Immature natural killer cell (primary cell): ENCODE measurements around the gene SQSTM1. TPM values are rescaled to one million over a fixed set of nuclear protein-coding genes. Genes with fewer than 3 reads are reported as not detected.

Experiments
- DNase-seq, 3 donors: peaks; one replicate each; pipeline ENCODE4 v3.0.0; 2022; ENCODE audit warnings: mixed read lengths in 1 of 3
- H3K27ac Mint-ChIP-seq, 6 donors: one replicate each; pipeline ENCODE4 v1.8.0; 2020; ENCODE audit warnings: mixed read lengths in 6 of 6, mild to moderate bottlenecking in 5 of 6, inconsistent platforms in 4 of 6, moderate library complexity in 3 of 6
- H3K27me3 Mint-ChIP-seq, 3 donors: one replicate each; pipeline ENCODE4 v1.8.0; 2020 to 2021; ENCODE audit warnings: low read depth in 3 of 3, mild to moderate bottlenecking in 3 of 3, mixed read lengths in 3 of 3, moderate library complexity in 3 of 3, inconsistent platforms in 1 of 3
- H3K36me3 Mint-ChIP-seq, 3 donors: one replicate each; pipeline ENCODE4 v1.8.0; 2020; ENCODE audit warnings: mixed read lengths in 3 of 3, inconsistent platforms in 2 of 3, mild to moderate bottlenecking in 2 of 3
- H3K4me1 Mint-ChIP-seq, 2 donors: one replicate each; pipeline ENCODE4 v1.8.0; 2020; ENCODE audit warnings: inconsistent platforms in 2 of 2, mild to moderate bottlenecking in 2 of 2, mixed read lengths in 2 of 2, moderate library complexity in 1 of 2
- H3K4me3 Mint-ChIP-seq, 5 donors: one replicate each; pipeline ENCODE4 v1.8.0; 2020; ENCODE audit warnings: mild to moderate bottlenecking in 5 of 5, mixed read lengths in 5 of 5, inconsistent platforms in 3 of 5, moderate library complexity in 3 of 5
- H3K9me3 Mint-ChIP-seq, 6 donors: one replicate each; pipeline ENCODE4 v1.8.0; 2020; ENCODE audit warnings: mild to moderate bottlenecking in 6 of 6, mixed read lengths in 6 of 6, inconsistent platforms in 4 of 6, moderate library complexity in 3 of 6
- polyA plus RNA-seq, 3 donors: library from polyadenylated mRNA; unstranded; fragments of 300-500 nt; fragmentation: Illumina TruSeq; gene quantifications; one replicate each; pipeline ENCODE4 v1.2.3, GENCODE V29; 2021

SQSTM1 gene
- polyA plus RNA-seq, 3 donors from 2014 or later: 256 to 292 (median 268) TPM

DNA sequence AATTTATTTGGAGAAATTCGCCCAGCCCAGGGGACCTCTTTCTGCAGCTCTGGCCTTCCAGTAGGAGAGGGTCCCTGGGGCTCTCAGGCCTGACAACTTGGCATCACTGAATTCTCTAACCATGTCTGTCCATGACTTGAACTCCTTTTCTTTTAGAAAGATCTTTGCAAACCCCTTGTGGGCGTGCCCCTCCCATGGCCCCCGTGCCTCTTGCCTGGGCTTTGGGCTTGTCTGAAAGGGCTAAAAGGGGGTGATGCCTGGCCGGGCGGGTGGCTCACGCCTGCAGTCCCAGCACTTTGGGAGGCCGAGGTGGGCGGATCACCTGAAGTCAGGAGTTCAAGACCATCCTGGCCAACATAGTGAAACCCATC is 3.2 kb upstream of the SQSTM1 start:
- no peak for DNase-seq
- Mint-ChIP-seq H3K4me3 (peak overlapping the region; percentile 47 to 82 (median 49)), H3K36me3 (peaks cover 0 to 6% (median 0%) of the 10 kb centered on the region in 3 donors), H3K9me3 (no peaks in the 10 kb centered on the region), H3K27me3 (peaks cover 20 to 37% (median 27%) of the 10 kb centered on the region in 3 donors), H3K27ac (peak overlapping the region in 4 of 6 donors; percentile 48 to 99 (median 74)), H3K4me1 (peaks cover 28 to 36% of the 10 kb centered on the region in 2 donors)

DNA sequence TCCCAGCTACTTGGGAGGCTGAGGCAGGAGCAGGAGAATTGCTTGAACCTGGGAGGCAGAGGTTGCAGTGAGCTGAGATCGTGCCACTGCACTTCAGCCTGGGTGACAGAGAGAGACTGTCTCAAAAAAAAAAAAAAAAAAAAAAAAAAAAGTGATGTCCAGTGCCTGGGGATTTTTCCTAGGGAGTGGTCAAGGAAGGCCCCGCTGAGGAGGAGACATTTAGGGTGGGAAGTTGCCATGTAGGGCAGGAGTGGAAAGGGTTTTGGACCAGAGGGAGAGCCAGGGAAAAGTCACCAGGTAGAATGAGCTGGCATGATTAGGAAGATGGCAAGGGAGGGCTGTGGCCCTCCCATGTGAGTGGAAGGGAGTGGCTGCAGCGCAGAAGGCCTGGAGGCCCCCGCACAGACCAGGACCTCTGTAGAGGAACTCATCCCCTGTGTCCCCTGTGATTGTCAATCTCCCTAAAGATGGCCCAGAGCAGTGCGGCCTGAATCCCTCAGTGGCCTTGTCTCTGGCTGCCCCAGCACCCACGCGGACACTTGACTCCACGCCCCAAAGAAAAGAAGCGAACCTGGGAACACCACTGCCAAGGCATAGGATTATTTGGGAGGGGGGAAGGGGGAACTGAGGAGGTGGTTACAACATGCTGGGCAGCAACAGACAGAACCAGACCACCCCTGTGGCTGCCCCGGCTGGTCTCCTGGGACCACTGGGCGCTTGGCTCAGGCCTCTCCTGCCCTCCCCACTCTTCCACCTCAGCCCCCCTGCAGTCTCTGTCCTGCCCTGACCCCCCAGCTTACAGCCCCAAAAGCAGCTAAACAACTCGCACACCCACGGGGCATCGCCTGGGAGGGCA is 2.6 kb upstream of the SQSTM1 start:
- Mint-ChIP-seq H3K27ac (peak overlapping the region; percentile 51 to 99 (median 94)), H3K4me3 (peak overlapping the region; percentile 81 to 88 (median 84)), H3K36me3 (peaks cover 0 to 3% (median 0%) of the 10 kb centered on the region in 3 donors), H3K9me3 (no peaks in the 10 kb centered on the region), H3K4me1 (peaks cover 35 to 43% of the 10 kb centered on the region in 2 donors), H3K27me3 (peaks cover 20 to 40% (median 27%) of the 10 kb centered on the region in 3 donors)
- DNase-seq: no peak

DNA sequence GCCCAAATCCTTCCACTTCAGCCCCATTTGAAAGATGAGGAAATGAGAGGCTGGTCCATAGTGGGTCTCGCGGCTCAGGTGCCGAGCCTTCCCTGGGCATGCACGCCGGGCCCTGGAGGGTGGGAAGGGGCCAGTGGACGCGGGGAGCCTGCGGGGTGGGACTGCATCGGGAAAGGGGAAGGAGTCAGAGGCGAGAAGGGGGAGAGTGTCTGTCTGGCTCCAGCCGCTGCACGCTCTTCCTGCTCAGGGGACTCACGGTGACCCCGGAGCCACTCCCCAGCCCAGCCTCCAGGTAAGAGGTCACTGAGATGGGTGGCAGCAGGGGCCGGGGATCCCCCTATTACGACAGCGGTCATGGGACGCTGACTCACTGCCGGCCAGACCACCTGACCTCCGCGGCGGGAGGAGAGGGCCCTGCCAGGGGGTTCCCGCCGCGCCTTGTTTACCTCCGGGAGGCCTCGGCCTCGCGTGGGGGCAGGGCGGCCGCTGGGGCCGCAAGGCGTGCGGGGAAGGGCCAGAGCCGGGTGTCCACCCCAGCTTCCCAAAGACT is 1.9 kb upstream of the SQSTM1 start:
- H3K27me3 Mint-ChIP-seq: peaks cover 23 to 40% (median 30%) of the 10 kb centered on the region in 3 donors
- H3K27ac Mint-ChIP-seq: peak overlapping the region; percentile 78 to 99 (median 94)
- no peaks in the 10 kb centered on the region for H3K9me3 Mint-ChIP-seq
- peaks cover 40 to 48% of the 10 kb centered on the region in 2 donors for H3K4me1 Mint-ChIP-seq
- H3K4me3 Mint-ChIP-seq: peak overlapping the region; percentile 81 to 88 (median 84)
- DNase-seq: peak; percentile 92 to 95 (median 93)
- H3K36me3 Mint-ChIP-seq: peaks cover 0 to 3% (median 0%) of the 10 kb centered on the region in 3 donors

DNA sequence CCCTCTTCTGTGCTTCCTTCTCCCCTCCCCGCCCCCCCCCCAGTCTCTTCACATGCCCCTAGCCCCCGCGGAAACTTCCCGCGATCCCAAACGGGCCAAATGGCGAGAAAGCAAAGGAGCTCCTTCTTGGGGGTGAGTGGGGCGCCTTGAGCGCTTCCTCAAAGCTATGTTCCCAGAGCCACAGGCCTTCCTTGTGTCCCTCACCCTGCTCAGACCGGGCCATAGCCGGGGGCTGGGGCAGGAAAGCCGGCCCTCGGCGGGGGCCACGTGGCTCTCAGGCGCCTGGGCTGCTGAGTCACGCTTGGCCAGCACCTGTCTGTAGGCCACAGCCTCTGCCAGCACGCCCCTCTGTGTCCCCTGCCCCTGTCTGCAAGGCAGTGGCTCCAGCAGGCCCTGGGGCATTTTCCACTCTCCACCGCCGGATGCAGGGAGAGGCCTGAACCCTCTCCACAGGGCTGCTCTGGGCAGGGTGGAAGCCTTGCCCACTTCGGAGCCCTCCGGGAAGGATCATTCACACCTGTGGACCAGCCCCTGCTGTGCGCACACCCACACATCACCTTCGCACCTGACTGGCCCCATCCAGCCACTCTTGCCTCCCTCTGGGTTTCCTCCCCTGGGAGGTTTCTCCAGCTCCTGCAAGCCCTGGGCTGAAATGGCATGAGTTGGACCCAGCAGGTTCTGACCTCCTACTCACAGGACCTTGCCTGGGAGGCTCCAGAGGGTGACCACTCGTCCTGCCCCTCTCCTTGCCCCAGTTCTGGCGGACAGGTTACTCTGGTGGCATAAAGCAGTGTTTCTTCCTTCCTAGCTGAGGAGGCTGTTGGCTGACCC is 1.2 kb upstream of the SQSTM1 start:
- DNase-seq: peak in 2 of 3 donors; percentile 57 to 59
- Mint-ChIP-seq H3K36me3 (peaks cover 0 to 4% (median 0%) of the 10 kb centered on the region in 3 donors), H3K27me3 (peaks cover 23 to 40% (median 30%) of the 10 kb centered on the region in 3 donors), H3K4me1 (peaks cover 43 to 50% of the 10 kb centered on the region in 2 donors), H3K9me3 (no peaks in the 10 kb centered on the region), H3K4me3 (peak overlapping the region; percentile 74 to 99 (median 88)), H3K27ac (peak overlapping the region; percentile 88 to 99 (median 94))

DNA sequence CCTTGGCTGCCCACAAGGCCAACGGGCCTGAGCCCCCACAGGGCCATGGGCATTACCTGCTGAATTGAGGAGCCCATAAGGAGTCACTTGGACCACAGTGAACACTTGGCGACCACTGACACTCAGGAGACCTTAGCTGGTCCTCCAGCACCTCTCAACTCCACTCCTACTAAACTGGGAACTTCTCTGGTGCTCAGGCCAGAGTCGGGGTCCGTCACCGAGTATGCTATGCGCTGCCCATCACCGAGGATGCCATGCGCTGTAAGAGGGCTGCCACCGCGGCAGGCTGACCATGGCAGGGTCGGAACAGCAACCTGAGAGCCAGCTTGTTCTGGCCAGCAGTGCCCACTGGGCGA is 600 bp upstream of the SQSTM1 start:
- Mint-ChIP-seq H3K4me1 (peaks cover 49 to 55% of the 10 kb centered on the region in 2 donors), H3K4me3 (peak overlapping the region; percentile 74 to 99 (median 88))
- DNase-seq: no peak

DNA sequence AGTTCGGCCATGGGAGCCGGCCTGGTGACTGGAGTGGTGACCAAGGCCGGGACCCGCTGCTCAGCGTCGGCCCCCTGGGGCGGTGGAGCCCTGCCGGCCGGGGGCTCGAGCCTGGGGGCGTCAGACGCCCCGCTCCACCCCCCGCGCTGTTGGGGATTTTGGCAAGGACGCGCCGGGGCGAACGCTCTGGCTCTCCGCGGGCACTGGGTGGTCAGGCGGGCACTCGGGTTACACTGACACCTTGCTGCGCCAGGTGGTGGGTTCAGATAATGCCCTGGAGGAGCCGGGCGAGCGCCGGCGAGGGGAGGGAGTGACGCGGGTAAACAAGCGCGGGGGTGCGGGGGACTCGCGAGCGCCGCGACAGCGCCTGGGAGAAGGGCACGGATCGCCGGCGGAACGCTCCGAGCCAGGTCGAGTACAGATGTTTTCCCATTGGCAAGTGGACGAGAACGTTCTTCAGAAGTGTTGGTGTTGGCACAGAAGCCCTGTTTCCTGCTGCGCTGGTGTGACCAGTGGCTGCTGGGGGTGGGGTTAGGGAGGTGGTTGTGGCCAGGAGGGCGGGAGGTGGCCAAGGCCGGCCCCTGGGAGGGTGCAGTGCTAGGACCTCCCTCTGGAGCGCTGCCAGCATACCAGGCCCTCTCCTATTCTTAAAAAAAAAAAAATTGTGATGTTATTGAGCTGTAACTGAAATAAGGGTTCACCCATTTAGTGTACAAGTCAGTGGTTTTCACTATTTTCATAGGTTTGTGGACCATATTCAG is 773 bp downstream of the SQSTM1 start:
- Mint-ChIP-seq H3K9me3 (no peaks in the 10 kb centered on the region), H3K36me3 (peaks cover 0 to 12% (median 0%) of the 10 kb centered on the region in 3 donors), H3K4me1 (peaks cover 53 to 55% of the 10 kb centered on the region in 2 donors), H3K4me3 (peak overlapping the region; percentile 93 to 99 (median 96)), H3K27me3 (peaks cover 26 to 40% (median 33%) of the 10 kb centered on the region in 3 donors), H3K27ac (peak overlapping the region; percentile 95 to 100 (median 100))
- DNase-seq: peak; percentile 95 to 97 (median 95)

More for the DNA sequence above, 600 bp upstream of the SQSTM1 start:
- peaks cover 0 to 10% (median 0%) of the 10 kb centered on the region in 3 donors for H3K36me3 Mint-ChIP-seq
- H3K27ac Mint-ChIP-seq: peak overlapping the region; percentile 88 to 99 (median 94)
- peaks cover 23 to 38% (median 28%) of the 10 kb centered on the region in 3 donors for H3K27me3 Mint-ChIP-seq
- H3K9me3 Mint-ChIP-seq: no peaks in the 10 kb centered on the region

DNA sequence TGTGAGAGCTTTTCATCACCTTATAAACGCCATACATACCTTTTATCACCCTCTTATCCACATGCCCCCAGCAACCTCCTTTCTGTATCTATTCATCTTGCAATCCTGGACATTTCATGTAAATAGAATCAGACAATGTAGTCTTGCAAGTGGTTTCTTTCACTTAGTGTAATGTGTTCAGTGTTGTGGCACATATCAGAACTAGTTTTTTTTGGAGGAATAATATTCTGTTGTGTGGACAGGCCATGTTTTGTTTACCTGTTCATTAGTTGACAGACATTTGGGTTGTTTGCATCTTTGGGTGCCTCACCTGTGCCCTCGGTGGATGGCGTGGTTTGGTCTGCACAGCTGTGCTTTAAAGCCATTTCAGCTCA is 1.3 kb downstream of the SQSTM1 start:
- no peaks in the 10 kb centered on the region for H3K9me3 Mint-ChIP-seq
- H3K4me1 Mint-ChIP-seq: peaks cover 57 to 60% of the 10 kb centered on the region in 2 donors

DNA sequence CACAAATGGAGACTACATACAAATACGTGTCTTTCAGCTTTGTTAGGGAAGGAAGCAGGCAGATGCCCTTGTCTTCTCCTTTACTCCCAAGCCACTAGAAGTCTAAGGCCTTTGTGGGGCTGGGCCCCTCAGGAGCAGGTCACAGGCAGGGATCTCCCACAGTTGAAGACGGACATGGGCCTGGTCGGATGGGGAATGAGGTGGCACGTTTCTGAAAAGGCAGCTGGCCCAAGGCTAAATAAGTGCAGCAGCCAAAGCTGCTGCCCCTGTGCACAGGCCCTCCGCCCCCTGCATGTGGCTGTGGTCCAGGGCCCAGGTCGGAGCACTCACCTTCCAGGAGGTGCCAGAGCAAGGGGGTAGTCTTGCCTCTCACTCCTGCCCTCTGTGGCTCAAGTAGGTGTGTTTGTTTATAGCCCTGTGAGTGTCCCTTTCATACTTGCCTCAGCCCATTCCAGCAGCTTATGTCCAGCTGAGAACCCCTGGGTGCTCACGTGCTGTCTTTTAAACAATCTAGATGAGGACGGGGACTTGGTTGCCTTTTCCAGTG is 1.8 kb downstream of the SQSTM1 start:
- Mint-ChIP-seq H3K27me3 (peaks cover 26 to 41% (median 33%) of the 10 kb centered on the region in 3 donors), H3K4me1 (peaks cover 55 to 62% of the 10 kb centered on the region in 2 donors), H3K9me3 (no peaks in the 10 kb centered on the region), H3K4me3 (peak overlapping the region; percentile 93 to 99 (median 96)), H3K27ac (peak overlapping the region; percentile 95 to 100 (median 100)), H3K36me3 (peaks cover 3 to 18% (median 4%) of the 10 kb centered on the region in 3 donors)
- DNase-seq: no peak

More for the DNA sequence above, 1.3 kb downstream of the SQSTM1 start:
- peak overlapping the region; percentile 95 to 100 (median 100) for H3K27ac Mint-ChIP-seq
- peaks cover 26 to 40% (median 33%) of the 10 kb centered on the region in 3 donors for H3K27me3 Mint-ChIP-seq
- H3K4me3 Mint-ChIP-seq: peak overlapping the region; percentile 93 to 99 (median 96)
- DNase-seq: no peak
- peaks cover 3 to 16% (median 4%) of the 10 kb centered on the region in 3 donors for H3K36me3 Mint-ChIP-seq

DNA sequence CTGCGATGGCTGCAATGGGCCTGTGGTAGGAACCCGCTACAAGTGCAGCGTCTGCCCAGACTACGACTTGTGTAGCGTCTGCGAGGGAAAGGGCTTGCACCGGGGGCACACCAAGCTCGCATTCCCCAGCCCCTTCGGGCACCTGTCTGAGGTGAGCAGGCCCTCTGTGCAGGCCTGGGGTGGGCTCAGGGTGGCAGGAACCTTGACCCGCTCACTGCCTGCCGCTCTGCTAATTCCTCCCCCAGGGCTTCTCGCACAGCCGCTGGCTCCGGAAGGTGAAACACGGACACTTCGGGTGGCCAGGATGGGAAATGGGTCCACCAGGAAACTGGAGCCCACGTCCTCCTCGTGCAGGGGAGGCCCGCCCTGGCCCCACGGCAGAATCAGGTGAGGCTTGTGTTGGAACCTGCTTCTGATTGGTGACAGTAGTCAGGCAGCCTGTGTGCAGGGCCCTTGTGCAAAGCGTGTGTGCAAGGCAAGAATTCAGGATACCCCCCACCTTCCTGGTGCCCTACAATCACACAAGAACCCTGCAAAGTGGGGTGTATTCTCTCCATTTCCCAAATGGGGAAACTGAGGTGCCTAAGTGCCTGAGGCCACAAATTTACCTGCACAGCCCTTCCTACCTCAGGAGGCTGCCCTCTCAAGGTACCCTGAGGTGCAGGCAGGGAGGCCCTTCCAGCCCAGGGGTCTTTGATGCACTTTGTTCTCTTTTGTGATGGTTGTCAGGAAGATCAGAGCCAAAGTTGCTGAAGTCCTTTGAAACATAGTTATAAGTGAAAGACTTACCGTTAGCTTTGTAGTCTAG is 3.4 kb downstream of the SQSTM1 start:
- H3K36me3 Mint-ChIP-seq: peaks cover 7 to 29% (median 8%) of the 10 kb centered on the region in 3 donors
- H3K4me1 Mint-ChIP-seq: peaks cover 48 to 62% of the 10 kb centered on the region in 2 donors
- peak overlapping the region in 3 of 6 donors; percentile 40 to 65 (median 58) for H3K27ac Mint-ChIP-seq
- peaks cover 23 to 33% (median 24%) of the 10 kb centered on the region in 3 donors for H3K27me3 Mint-ChIP-seq
- no peak overlapping the region for H3K4me3 Mint-ChIP-seq
- no peaks in the 10 kb centered on the region for H3K9me3 Mint-ChIP-seq
- DNase-seq: no peak

DNA sequence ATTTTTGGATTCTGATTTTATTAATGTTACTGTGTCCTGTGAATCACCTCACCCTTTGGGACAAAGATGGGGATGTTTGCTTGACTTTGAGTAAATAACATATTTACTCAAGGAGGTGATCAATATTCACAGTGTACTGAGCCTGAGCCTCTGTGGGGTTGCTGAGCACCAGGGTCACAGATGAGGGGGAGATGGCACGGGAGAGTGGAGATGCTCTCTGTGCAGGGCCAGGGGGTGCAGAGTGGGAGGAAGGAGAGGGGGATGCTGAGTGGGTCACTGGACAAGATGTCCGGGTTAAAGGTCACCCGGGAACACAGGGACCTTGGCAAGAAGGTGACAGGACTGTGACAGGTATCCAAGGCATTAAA is 4.0 kb downstream of the SQSTM1 start:
- H3K27me3 Mint-ChIP-seq: peaks cover 23 to 31% (median 24%) of the 10 kb centered on the region in 3 donors
- no peak overlapping the region for H3K4me3 Mint-ChIP-seq
- H3K36me3 Mint-ChIP-seq: peaks cover 7 to 35% (median 8%) of the 10 kb centered on the region in 3 donors
- no peaks in the 10 kb centered on the region for H3K9me3 Mint-ChIP-seq
- DNase-seq: no peak
- H3K4me1 Mint-ChIP-seq: peaks cover 46 to 60% of the 10 kb centered on the region in 2 donors
- peak overlapping the region in 3 of 6 donors; percentile 40 to 65 (median 58) for H3K27ac Mint-ChIP-seq

DNA sequence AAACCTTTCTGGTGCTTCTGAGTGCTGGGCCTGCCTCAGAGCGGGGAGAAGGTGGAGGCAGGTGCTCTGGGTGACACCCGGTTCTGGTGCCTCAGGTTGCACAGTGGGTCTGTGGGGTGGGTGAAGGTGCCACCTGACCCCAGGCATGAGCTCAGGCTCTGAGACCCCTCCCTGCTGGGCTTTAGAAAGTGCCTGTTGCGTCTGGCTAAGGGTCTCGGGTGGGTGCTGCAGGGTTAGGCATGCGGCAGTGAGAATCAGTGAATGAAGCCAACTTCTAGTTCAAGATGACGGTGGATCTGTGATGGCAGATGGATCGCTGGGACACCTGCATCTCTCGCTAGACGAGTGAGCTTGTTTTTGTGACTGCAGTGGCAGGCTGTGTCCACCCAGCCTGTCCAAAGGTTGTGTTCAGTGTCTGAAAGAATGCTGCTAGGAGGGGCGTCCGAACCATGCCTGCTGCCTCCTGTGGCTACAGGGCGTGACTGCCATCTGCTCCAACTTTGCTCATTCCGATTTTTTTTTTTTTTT is 5.0 kb downstream of the SQSTM1 start:
- Mint-ChIP-seq H3K27ac (no peak overlapping the region), H3K4me3 (no peak overlapping the region), H3K4me1 (peaks cover 40 to 58% of the 10 kb centered on the region in 2 donors), H3K9me3 (no peaks in the 10 kb centered on the region), H3K27me3 (peaks cover 15 to 22% (median 16%) of the 10 kb centered on the region in 3 donors), H3K36me3 (peaks cover 8 to 41% (median 8%) of the 10 kb centered on the region in 3 donors)
- no peak for DNase-seq
